ENCODE measurements around the gene LACTBL1. TPM values are rescaled to one million over a fixed set of nuclear protein-coding genes. Genes with fewer than 3 reads are reported as not detected.

LACTBL1 gene
- total RNA-seq (1 to 10 TPM in 1 of 2 donors, under 1 TPM in 1; 0.50 to 1.6 TPM), polyA plus RNA-seq (ENCODE audit: insufficient read depth, low read depth, low replicate concordance) (not detected)
- long read RNA-seq, donor 1: 0 reads
- long read RNA-seq, donor 2: 0 reads

GRCh38 chr1:22972760-22973159, at the start of gene LACTBL1:
Gene LACTBL1 (minus strand): TSS chr1:22972866. CDS start chr1:22972316, 550 bp downstream.
- H3K27me3 ChIP-seq: no peaks in the 10 kb centered on the region
- intact Hi-C loops (cut with DNase I; ENCODE audit: low total_unique reads): no loop called here
- H3K4me3 ChIP-seq: no peak within 1 kb of the TSS
- no peak for DNase-seq
- TF ChIP-seq CTCF (IDR thresholded peaks at IDR 0.05): no peak
- no peak for TF ChIP-seq POLR2A (IDR thresholded peaks at IDR 0.05)
- H3K27ac ChIP-seq: no peak within 1 kb of the TSS
- no peaks in the 10 kb centered on the region for H3K4me1 ChIP-seq
- no peaks in the 10 kb centered on the region for H3K36me3 ChIP-seq (ENCODE audit: low read depth, missing control alignments)
- no peaks in the 10 kb centered on the region for H3K9me3 ChIP-seq
- WGBS, 2 donors: 78 to 92% methylated on average over 5 of the region's 5 CpGs

- 70 to 74% methylated on average over 2 of the region's 2 CpGs for WGBS, 2 donors
- Histone ChIP-seq H3K27ac (no peak overlapping the region), H3K4me1 (peaks cover 11% of the 10 kb centered on the region), H3K9me3 (no peaks in the 10 kb centered on the region), H3K36me3 (ENCODE audit: low read depth, missing control alignments) (no peaks in the 10 kb centered on the region), H3K4me3 (no peak overlapping the region), H3K27me3 (no peaks in the 10 kb centered on the region)
- intact Hi-C loops (cut with DNase I; ENCODE audit: low total_unique reads): no loop called here
- no peak for DNase-seq
- TF ChIP-seq CTCF (IDR thresholded peaks at IDR 0.05) (no peak), POLR2A (IDR thresholded peaks at IDR 0.05) (no peak)
Measured at GRCh38 chr1:23021834-23022233, 49.2 kb upstream of the LACTBL1 start.

GRCh38 chr1:23020706-23021405, 48.2 kb upstream of the LACTBL1 start:
- whole genome bisulfite sequencing, 2 donors: 26 to 33% methylated on average over 7 of the region's 7 CpGs
- H3K27ac ChIP-seq: peak overlapping the region in 1 of 2 donors; percentile 94
- H3K9me3 ChIP-seq: no peaks in the 10 kb centered on the region
- no peaks in the 10 kb centered on the region for H3K36me3 ChIP-seq (ENCODE audit: low read depth, missing control alignments)
- peaks cover 11% of the 10 kb centered on the region for H3K4me1 ChIP-seq
- intact Hi-C loops (cut with DNase I; ENCODE audit: low total_unique reads): no loop called here
- TF ChIP-seq POLR2A (IDR thresholded peaks at IDR 0.05): no peak
- no peak for TF ChIP-seq CTCF (IDR thresholded peaks at IDR 0.05)
- H3K27me3 ChIP-seq: no peaks in the 10 kb centered on the region
- H3K4me3 ChIP-seq: peak overlapping the region; percentile 94 to 96
- DNase-seq: no peak

GRCh38 chr1:23019863-23020625, 47.4 kb upstream of the LACTBL1 start:
- Histone ChIP-seq H3K4me1 (peaks cover 11% of the 10 kb centered on the region), H3K27ac (peak overlapping the region; percentile 89 to 94), H3K4me3 (peak overlapping the region; percentile 94 to 96), H3K36me3 (ENCODE audit: low read depth, missing control alignments) (no peaks in the 10 kb centered on the region), H3K27me3 (no peaks in the 10 kb centered on the region), H3K9me3 (no peaks in the 10 kb centered on the region)
- intact Hi-C loops (cut with DNase I; ENCODE audit: low total_unique reads): no loop called here
- peak; percentile 61 for DNase-seq
- WGBS, 2 donors: 0 to 2% methylated on average over 35 to 40 of the region's 42 CpGs
- TF ChIP-seq CTCF (IDR thresholded peaks at IDR 0.05) (no peak), POLR2A (IDR thresholded peaks at IDR 0.05) (no peak)

Measured in testis (tissue), 5 donors.